GM21619 (cell line): ENCODE data around the gene BAG5.
A peak's percentile ranks its signal among the peaks of the same experiment; 100 is the strongest.

ENCODE experiments used
- ATAC-seq: cut with Tn5 transposase; IDR thresholded peaks from one replicate; pipeline ENCODE4 v1.9.1; 2021; ENCODE audit not compliant: unreplicated experiment

Gene BAG5

DNA sequence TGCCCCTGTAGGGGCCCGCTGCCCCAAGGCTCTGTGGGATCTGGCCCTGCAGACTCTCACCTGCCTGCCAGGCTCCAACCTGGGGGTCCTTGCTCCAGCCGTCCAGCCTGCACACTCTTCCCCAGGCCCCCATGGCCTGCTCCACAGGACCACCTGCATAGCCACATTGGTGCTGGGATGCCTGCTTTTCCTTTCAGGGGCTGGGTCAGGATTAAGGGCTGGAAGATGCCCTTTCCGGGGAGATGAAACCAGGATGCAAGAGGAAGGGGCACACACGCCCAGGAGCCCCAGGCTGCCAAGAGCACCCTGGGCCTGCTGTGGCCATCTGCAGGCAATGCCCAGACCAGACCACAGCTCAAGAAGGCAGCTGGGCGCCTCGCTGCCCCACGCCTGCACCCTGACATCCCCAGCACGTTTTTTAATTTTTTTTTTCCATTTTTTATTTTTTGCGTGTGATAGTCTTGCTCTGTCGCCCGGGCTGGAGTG, 15.0 kb downstream of the BAG5 start:
- no peak for ATAC-seq

- peak; percentile 54 for ATAC-seq
Measured at GRCh38 chr14:103546652-103547454, 15.6 kb downstream of the BAG5 start.

DNA sequence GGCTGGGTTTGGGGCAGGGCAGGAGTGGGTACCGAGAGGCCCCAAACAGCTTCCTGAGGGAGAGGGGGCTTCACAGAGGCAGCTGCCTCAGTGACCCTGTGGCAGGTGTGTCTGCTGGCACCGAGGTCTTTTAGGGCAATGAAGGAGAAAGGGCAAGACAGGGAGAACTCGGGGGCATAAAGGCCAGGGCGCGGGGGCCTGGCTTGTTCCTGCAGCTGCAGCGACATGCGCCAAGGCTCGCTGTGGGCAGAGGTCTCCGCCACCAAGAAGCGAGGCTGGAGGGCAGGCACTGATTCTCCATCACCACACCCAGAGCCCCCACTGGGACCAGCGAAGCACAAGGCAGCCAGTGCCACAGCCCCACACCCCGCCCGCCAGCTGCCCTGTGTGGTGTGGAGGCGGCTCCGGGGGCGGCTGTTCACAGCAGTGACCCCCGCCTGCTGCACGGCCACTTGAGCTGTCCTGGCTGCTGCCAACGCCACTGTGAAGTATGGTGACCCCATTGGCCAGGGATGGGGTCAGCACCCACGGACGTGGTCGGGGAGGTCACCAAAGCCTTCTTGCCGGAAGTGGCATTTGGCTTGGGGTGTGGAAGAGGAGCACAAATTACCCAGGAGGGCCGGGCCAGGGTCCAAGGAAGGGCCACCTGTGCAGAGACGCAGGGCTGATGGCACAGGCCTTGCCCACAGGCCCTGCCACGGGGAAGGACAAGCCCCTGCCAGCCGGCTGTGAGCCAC, 16.4 kb downstream of the BAG5 start:
- ATAC-seq = no peak

GRCh38 chr14:103545219-103545914, 17.1 kb downstream of the BAG5 start:
- ATAC-seq = no peak

- no peak for ATAC-seq
Measured at GRCh38 chr14:103544388-103545218, 17.9 kb downstream of the BAG5 start.

GRCh38 chr14:103543721-103544387, 18.6 kb downstream of the BAG5 start:
- no peak for ATAC-seq

- no peak for ATAC-seq
Measured at GRCh38 chr14:103543140-103543539, 19.3 kb downstream of the BAG5 start.

- ATAC-seq = no peak
Measured at GRCh38 chr14:103542605-103543088, 19.8 kb downstream of the BAG5 start.

DNA sequence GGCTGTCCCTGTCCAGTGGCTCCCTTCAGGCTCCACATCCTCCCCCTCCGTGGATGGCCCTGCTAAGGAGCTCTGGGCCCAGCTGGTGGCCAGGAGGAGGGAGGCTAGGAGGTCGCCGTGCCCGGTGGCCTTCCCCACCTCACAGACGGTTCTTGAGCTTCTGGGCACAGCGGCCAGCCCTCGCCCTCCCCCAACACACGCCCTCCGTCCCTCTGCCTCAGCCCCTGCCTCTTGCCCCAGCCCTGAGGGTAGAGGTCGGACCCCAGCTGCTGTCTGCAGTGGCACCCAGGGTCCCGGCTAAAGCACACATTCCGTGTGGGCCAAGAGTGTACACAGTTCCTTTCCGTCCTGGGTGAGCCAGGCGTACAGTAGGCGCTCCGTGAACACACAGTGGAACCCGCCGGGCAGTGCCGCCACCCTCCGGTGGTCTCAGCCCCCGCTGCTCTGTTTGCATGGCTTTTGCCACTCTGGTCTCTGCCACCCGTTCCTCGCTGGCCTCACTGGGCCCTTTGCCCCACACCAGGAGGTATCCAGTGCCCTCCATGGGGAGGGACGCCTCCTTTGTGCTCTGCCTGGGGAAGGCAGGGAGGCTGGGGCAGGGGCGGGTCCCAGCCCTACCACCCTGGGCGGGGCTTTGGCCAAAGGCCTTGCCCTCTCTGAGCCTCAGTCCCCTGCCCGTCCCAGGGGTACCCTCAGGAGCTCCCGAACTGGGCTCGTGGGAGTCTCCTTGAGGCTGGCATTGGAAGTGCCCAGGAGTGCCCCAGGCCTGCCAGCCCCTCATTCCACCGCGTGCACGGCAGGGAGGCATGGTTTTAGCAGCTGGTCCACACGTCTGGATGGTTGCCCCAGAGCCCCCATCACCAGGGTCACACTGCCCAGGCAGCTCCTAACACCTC, 20.5 kb downstream of the BAG5 start:
- ATAC-seq = no peak

- ATAC-seq = no peak
Measured at GRCh38 chr14:103540821-103541708, 21.4 kb downstream of the BAG5 start.

GRCh38 chr14:103539056-103539825, 23.2 kb downstream of the BAG5 start:
- no peak for ATAC-seq

GRCh38 chr14:103538291-103539055, 24.0 kb downstream of the BAG5 start:
- ATAC-seq = no peak

GRCh38 chr14:103537175-103537990, 25.1 kb downstream of the BAG5 start:
- ATAC-seq = no peak

- ATAC-seq = no peak
Measured at GRCh38 chr14:103536693-103537092, 25.8 kb downstream of the BAG5 start.

DNA sequence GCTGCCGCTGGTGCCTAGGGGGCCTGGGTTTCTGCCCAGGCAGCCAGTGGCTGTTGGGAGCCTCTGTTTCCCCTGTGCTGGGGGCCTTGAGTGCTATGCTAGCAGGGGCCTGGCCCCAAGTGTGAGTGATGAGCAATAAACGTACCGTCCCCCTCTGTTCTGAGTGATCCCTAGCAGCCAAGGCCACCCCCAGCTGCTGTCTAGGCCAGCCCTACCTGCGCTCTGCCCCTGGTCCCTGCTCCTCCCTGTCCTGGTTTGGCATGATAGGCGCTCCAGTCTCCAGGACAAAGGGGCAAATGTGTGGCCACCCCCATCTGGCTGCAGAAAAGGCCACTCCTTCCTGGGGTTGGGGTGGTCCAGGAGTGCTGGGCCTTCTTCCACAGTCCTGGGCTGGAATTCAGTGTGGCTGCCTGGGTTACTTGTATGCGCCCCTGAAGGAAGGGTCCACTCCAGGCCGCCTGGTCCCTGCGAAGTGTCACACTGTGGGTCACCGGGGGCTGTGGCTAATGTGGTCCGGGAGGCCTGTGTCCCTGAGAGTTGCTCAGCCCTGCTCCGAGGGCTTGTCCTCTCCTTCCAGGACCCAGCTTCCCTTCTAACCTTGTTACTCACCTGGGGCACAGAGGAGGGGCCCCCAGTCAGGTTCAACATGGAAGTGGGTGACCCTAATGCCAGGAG, 26.4 kb downstream of the BAG5 start:
- no peak for ATAC-seq
